B cell (primary cell): ENCODE results near the gene ZSCAN30. TPM values are rescaled to one million over a fixed set of nuclear protein-coding genes. Genes with fewer than 3 reads are reported as not detected.
A peak's percentile ranks its signal among the peaks of the same experiment; 100 is the strongest.

Source experiments
- ATAC-seq: fragments of 200-7000 bp; cut with Tn5 transposase; one replicate; pipeline ENCODE4 v1.10.0; 2021; ENCODE audit warnings: low read depth, mild to moderate bottlenecking, moderate number of reproducible peaks, moderate library complexity
- CTCF ChIA-PET: fragments of 350-600 bp; sonication (Branson Sonifier 250); formaldehyde crosslinking; loops from one replicate; lab custom pipeline; 2021; ENCODE audit warnings: antibody characterized with exemption, inconsistent platforms; lab: Charles Lee
- POLR2A ChIA-PET: fragments of 350-600 bp; sonication (Branson Sonifier 250); formaldehyde crosslinking; loops from one replicate; lab custom pipeline; 2021; ENCODE audit warnings: antibody characterized with exemption; lab: Charles Lee
- DNase-seq: peaks from one replicate; pipeline ENCODE4 v3.0.0; 2013
- H2AFZ ChIP-seq: 2 replicates; pipeline ENCODE4 v1.6.1; 2012; ENCODE audit warnings: mild to moderate bottlenecking, low read depth, low read length; ENCODE audit not compliant: insufficient read depth, poor library complexity, severe bottlenecking
- H3K27ac ChIP-seq, 2 donors: 1 replicate in 1 of 2; 2 replicates in 1 of 2; pipeline ENCODE4 v1.5.1; 2012 to 2013; ENCODE audit warnings: low read length in 2 of 2, mild to moderate bottlenecking in 2 of 2, moderate library complexity in 1 of 2
- H3K27me3 ChIP-seq, 4 experiments: fragments of 200-600 bp in 1 of 4; sonication (generic) in 1 of 4; replicated peaks in 1 of 4; 1 replicate in 2 of 4; 2 replicates in 2 of 4; pipeline versions ENCODE4 v1.6.1 to v1.7.0; 2013 to 2016; ENCODE audit warnings: low read length in 3 of 4, mild to moderate bottlenecking in 2 of 4, mixed read lengths in 1 of 4, moderate library complexity in 1 of 4; ENCODE audit not compliant: insufficient read depth in 4 of 4, control insufficient read depth in 3 of 4; ENCODE audit errors: control extremely low read depth in 1 of 4
- H3K36me3 ChIP-seq, 2 experiments: replicated peaks in 1 of 2; 1 replicate in 1 of 2; 2 replicates in 1 of 2; pipeline versions ENCODE4 v1.6.1 to v1.7.1; 2013; ENCODE audit warnings: low read length in 1 of 2; ENCODE audit not compliant: insufficient read depth in 2 of 2, control insufficient read depth in 1 of 2; ENCODE audit errors: control extremely low read depth in 1 of 2, extremely low read depth in 1 of 2
- H3K4me1 ChIP-seq, 2 donors: fragments of 200-600 bp in 1 of 2; sonication (generic) in 1 of 2; 1 replicate in 1 of 2; 2 replicates in 1 of 2; pipeline versions ENCODE4 v1.5.1 to v1.6.1; 2013 to 2017; ENCODE audit warnings: low read length in 2 of 2; ENCODE audit not compliant: control insufficient read depth in 2 of 2, insufficient read depth in 2 of 2
- H3K4me2 ChIP-seq: replicated peaks from 2 replicates; pipeline ENCODE3; 2012; ENCODE audit warnings: mild to moderate bottlenecking, low read depth, low read length; ENCODE audit not compliant: poor library complexity, severe bottlenecking
- H3K4me3 ChIP-seq, 5 experiments: fragments of 200-600 bp in 1 of 5; sonication (generic) in 1 of 5; 1 replicate in 3 of 5; 2 replicates in 2 of 5; pipeline versions ENCODE4 v1.5.1 to v1.7.0; 2011 to 2016; ENCODE audit warnings: low read length in 4 of 5, mild to moderate bottlenecking in 4 of 5, low read depth in 2 of 5, control low read depth in 1 of 5, moderate library complexity in 1 of 5; ENCODE audit not compliant: insufficient read depth in 1 of 5; ENCODE audit errors: control extremely low read depth in 1 of 5, extremely low read depth in 1 of 5
- H3K79me2 ChIP-seq: fragments of 200-600 bp; sonication (generic); one replicate; pipeline ENCODE4 v1.6.0; 2016; ENCODE audit warnings: low read length; ENCODE audit not compliant: control insufficient read depth, insufficient read depth
- H3K9ac ChIP-seq: fragments of 200-600 bp; sonication (generic); 2 replicates; pipeline ENCODE4 v1.6.1; 2017; ENCODE audit warnings: mild to moderate bottlenecking, low read length, moderate library complexity
- H3K9me3 ChIP-seq, 3 donors: one replicate each; pipeline versions ENCODE4 v1.6.1 to v1.7.1; 2013; ENCODE audit warnings: low read length in 2 of 3; ENCODE audit not compliant: control insufficient read depth in 2 of 3, insufficient read depth in 1 of 3; ENCODE audit errors: control extremely low read depth in 1 of 3
- H4K20me1 ChIP-seq: 2 replicates; pipeline ENCODE4 v1.6.0; 2012; ENCODE audit warnings: mild to moderate bottlenecking, low read length; ENCODE audit not compliant: insufficient read depth, control insufficient read depth, poor library complexity, severe bottlenecking
- H3K27ac Mint-ChIP-seq: one replicate; pipeline ENCODE4 v1.8.0; 2021; ENCODE audit warnings: mixed read lengths
- H3K27me3 Mint-ChIP-seq: one replicate; pipeline ENCODE4 v1.8.0; 2021; ENCODE audit warnings: mixed read lengths
- H3K4me1 Mint-ChIP-seq: one replicate; pipeline ENCODE4 v1.8.0; 2021; ENCODE audit warnings: mixed read lengths
- H3K4me3 Mint-ChIP-seq: one replicate; pipeline ENCODE4 v1.8.0; 2021; ENCODE audit warnings: mixed read lengths
- H3K9me3 Mint-ChIP-seq: one replicate; pipeline ENCODE4 v1.8.0; 2022; ENCODE audit warnings: mixed read lengths; ENCODE audit not compliant: insufficient read depth
- EZH2 ChIP-seq: IDR thresholded peaks from 2 replicates; pipeline ENCODE4 v1.6.1; 2012; ENCODE audit warnings: borderline replicate concordance, low read depth, mild to moderate bottlenecking, moderate library complexity, low read length; ENCODE audit not compliant: insufficient read depth, poor library complexity, severe bottlenecking
- WGBS: methylation state at CpG from one replicate; pipeline ENCODE4 v1.1.5; 2013; ENCODE audit warnings: missing lambda C conversion rate; ENCODE audit not compliant: insufficient coverage; 5-methylcytosine and 5-hydroxymethylcytosine counted together
- intact Hi-C: fragments of 100-400 bp; cut with micrococcal nuclease; formaldehyde crosslinking; loops from one replicate; pipeline ENCODE4 v1.10.0; 2022
- polyA plus RNA-seq: library from polyadenylated mRNA; depleted of rRNA; stranded (reverse); fragments of >200 nt; gene quantifications from 2 replicates; pipeline ENCODE4 v1.2.3, GENCODE V29; 2012
- total RNA-seq, 2 donors: library from RNA; stranded (reverse); fragments of 120-200 nt in 1 of 2; gene quantifications; 1 replicate in 1 of 2; 2 replicates in 1 of 2; pipeline versions ENCODE4 v1.2.3 to v1.2.4, GENCODE V29; 2013 to 2022
- TF ChIP-seq, protein P1 (sequence below): fragments of 200-600 bp; IDR thresholded peaks from one replicate; pipeline ENCODE4 v1.8.0; 2022; ENCODE audit warnings: antibody characterized with exemption, mild to moderate bottlenecking

Gene ZSCAN30
- total and polyA plus RNA-seq, 2 donors (not counting 1 experiment from before 2014, with no cell fraction given) = 11.0 to 37.3 TPM

GRCh38 chr18:35244671-35245070 lies 45.4 kb downstream of the ZSCAN30 start:
- H3K4me3 ChIP-seq = no peak overlapping the region
- Mint-ChIP-seq H3K4me1 (peaks cover 53% of the 10 kb centered on the region), H3K4me3 (no peak overlapping the region), H3K9me3 (peaks cover 12% of the 10 kb centered on the region), H3K27ac (no peak overlapping the region), H3K27me3 (no peaks in the 10 kb centered on the region)
- ChIA-PET POLR2A (no interaction called here), CTCF (interaction anchor here (1.4 to 2.1 kb wide), 3 partner anchors 13 to 215 kb away, joined by 3 to 10 read pairs (median 6); no protein-coding TSS in a partner anchor)
- peaks cover 32 to 33% of the 10 kb centered on the region in 2 donors for H3K4me1 ChIP-seq
- WGBS = 100% methylated on average over 2 of the region's 4 CpGs
- intact Hi-C loops = no loop called here
- H2AFZ ChIP-seq = no peak overlapping the region
- no peak for ATAC-seq
- TF ChIP-seq, protein P1, sequence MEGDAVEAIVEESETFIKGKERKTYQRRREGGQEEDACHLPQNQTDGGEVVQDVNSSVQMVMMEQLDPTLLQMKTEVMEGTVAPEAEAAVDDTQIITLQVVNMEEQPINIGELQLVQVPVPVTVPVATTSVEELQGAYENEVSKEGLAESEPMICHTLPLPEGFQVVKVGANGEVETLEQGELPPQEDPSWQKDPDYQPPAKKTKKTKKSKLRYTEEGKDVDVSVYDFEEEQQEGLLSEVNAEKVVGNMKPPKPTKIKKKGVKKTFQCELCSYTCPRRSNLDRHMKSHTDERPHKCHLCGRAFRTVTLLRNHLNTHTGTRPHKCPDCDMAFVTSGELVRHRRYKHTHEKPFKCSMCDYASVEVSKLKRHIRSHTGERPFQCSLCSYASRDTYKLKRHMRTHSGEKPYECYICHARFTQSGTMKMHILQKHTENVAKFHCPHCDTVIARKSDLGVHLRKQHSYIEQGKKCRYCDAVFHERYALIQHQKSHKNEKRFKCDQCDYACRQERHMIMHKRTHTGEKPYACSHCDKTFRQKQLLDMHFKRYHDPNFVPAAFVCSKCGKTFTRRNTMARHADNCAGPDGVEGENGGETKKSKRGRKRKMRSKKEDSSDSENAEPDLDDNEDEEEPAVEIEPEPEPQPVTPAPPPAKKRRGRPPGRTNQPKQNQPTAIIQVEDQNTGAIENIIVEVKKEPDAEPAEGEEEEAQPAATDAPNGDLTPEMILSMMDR = no peak
- TF ChIP-seq EZH2 = no peak
- no peaks in the 10 kb centered on the region for H3K27me3 ChIP-seq
- peaks cover 38 to 56% of the 10 kb centered on the region in 2 experiments for H3K36me3 ChIP-seq
- H3K4me2 ChIP-seq = no peak overlapping the region
- DNase-seq = no peak
- H3K9ac ChIP-seq = no peak overlapping the region
- no peaks in the 10 kb centered on the region for H4K20me1 ChIP-seq
- no peak overlapping the region for H3K27ac ChIP-seq
- H3K9me3 ChIP-seq = peaks cover 18 to 24% (median 20%) of the 10 kb centered on the region in 3 donors
- peaks cover 50% of the 10 kb centered on the region for H3K79me2 ChIP-seq

GRCh38 chr18:35242426-35242825 lies 47.6 kb downstream of the ZSCAN30 start:
- H3K4me2 ChIP-seq = peak overlapping the region; percentile 65
- intact Hi-C loops = no loop called here
- H4K20me1 ChIP-seq = no peaks in the 10 kb centered on the region
- no peak overlapping the region for H3K27ac Mint-ChIP-seq
- H3K9ac ChIP-seq = no peak overlapping the region
- H3K36me3 ChIP-seq = peaks cover 26 to 49% of the 10 kb centered on the region in 2 experiments
- peaks cover 9 to 20% (median 19%) of the 10 kb centered on the region in 3 donors for H3K9me3 ChIP-seq
- WGBS = 100% methylated on average over 6 of the region's 6 CpGs
- H3K27me3 Mint-ChIP-seq = no peaks in the 10 kb centered on the region
- peak overlapping the region; percentile 23 for H3K4me3 Mint-ChIP-seq
- H3K79me2 ChIP-seq = peaks cover 50% of the 10 kb centered on the region
- H3K4me1 ChIP-seq = peaks cover 17 to 18% of the 10 kb centered on the region in 2 donors
- no peak overlapping the region for H2AFZ ChIP-seq
- TF ChIP-seq EZH2 = no peak
- TF ChIP-seq, protein P1 = no peak
- peaks cover 9% of the 10 kb centered on the region for H3K9me3 Mint-ChIP-seq
- no peaks in the 10 kb centered on the region for H3K27me3 ChIP-seq
- ChIA-PET POLR2A (interaction anchor here (0.5 kb wide), 1 partner anchor 12 kb away, joined by 3 read pairs; no protein-coding TSS in a partner anchor), CTCF (no interaction called here)
- no peak overlapping the region for H3K4me3 ChIP-seq
- DNase-seq (no peak), ATAC-seq (no peak)
- peaks cover 42% of the 10 kb centered on the region for H3K4me1 Mint-ChIP-seq
- peak overlapping the region in 1 of 2 donors; percentile 34 for H3K27ac ChIP-seq
